Transverse colon (tissue), 4 donors: ENCODE data around the gene ORMDL3. TPM values are rescaled to one million over a fixed set of nuclear protein-coding genes. Genes with fewer than 3 reads are reported as not detected.

Experiments
- DNase-seq: peaks from one replicate; pipeline ENCODE4 v3.0.0-alpha.2; 2019
- H3K27ac ChIP-seq, 4 donors: fragments of 200-600 bp; sonication (generic); 2 replicates each; pipeline ENCODE4 v1.5.1; 2016 to 2018; ENCODE audit warnings: inconsistent platforms in 4 of 4
- H3K27me3 ChIP-seq: fragments of 200-600 bp; sonication (generic); 2 replicates; pipeline ENCODE4 v1.5.1; 2017; ENCODE audit warnings: inconsistent platforms
- H3K36me3 ChIP-seq, 4 donors: fragments of 200-600 bp; sonication (generic); 2 replicates each; pipeline ENCODE4 v1.5.1; 2017 to 2019; ENCODE audit warnings: inconsistent platforms in 4 of 4
- H3K4me1 ChIP-seq, 4 donors: fragments of 200-600 bp; sonication (generic); 2 replicates each; pipeline ENCODE4 v1.5.1; 2017 to 2020; ENCODE audit warnings: inconsistent platforms in 4 of 4
- H3K4me3 ChIP-seq, 4 donors: fragments of 200-600 bp; sonication (generic); 1 replicate in 1 of 4; 2 replicates in 3 of 4; pipeline versions ENCODE4 v1.5.1 to v1.6.1; 2017 to 2019; ENCODE audit warnings: inconsistent platforms in 4 of 4
- H3K9me3 ChIP-seq, 2 donors: fragments of 200-600 bp; sonication (generic); 2 replicates each; pipeline ENCODE4 v1.5.1; 2017 to 2019; ENCODE audit warnings: inconsistent platforms in 2 of 2
- EP300 ChIP-seq: sonication (generic); formaldehyde crosslinking; IDR thresholded peaks from one replicate; pipeline ENCODE4 v1.6.1; 2017; ENCODE audit warnings: antibody characterized with exemption, low read depth
- POLR2A ChIP-seq: fragments of 450-650 bp; IDR thresholded peaks from one replicate; pipeline ENCODE4 v1.6.1; 2016; ENCODE audit warnings: antibody characterized with exemption, mild to moderate bottlenecking, moderate library complexity
- POLR2AphosphoS5 ChIP-seq, 3 donors: sonication (generic); formaldehyde crosslinking; IDR thresholded peaks; one replicate each; pipeline ENCODE4 v1.6.1; 2016; ENCODE audit warnings: antibody characterized with exemption in 3 of 3
- WGBS, 2 donors: methylation state at CpG; one replicate each; pipeline ENCODE4 v1.1.5; 2018; ENCODE audit warnings: low coverage in 1 of 2; 5-methylcytosine and 5-hydroxymethylcytosine counted together
- in situ Hi-C, 4 donors: fragments of 200-750 bp; cut with MboI; loops; one replicate each; pipeline versions ENCODE4 v1.15.0 to v1.15.1; 2017; ENCODE audit warnings: low sequenced_read_pairs in 3 of 4, low pct_ligation_motif_present in 1 of 4, low pct_unique_long_range_greater_than_20kb in 1 of 4
- intact Hi-C: fragments of 100-400 bp; cut with DNase I; formaldehyde crosslinking; loops from one replicate; pipeline ENCODE4 v1.15.1; 2023; ENCODE audit warnings: low total_unique reads
- total RNA-seq, 4 donors: library from RNA; depleted of rRNA; stranded (reverse); fragments of >200 nt; gene quantifications; one replicate each; pipeline ENCODE4 v1.1.0, GENCODE V29; 2016
- TF ChIP-seq, protein P1 (sequence below), 5 experiments: fragments of 200-600 bp in 3 of 5; fragments of 450-650 bp in 2 of 5; sonication (generic) in 3 of 5; IDR thresholded peaks; 1 replicate in 2 of 5; 2 replicates in 3 of 5; pipeline ENCODE4 v1.5.1; 2016 to 2017; ENCODE audit warnings: antibody characterized with exemption in 5 of 5, inconsistent platforms in 3 of 5, mild to moderate bottlenecking in 2 of 5, moderate library complexity in 1 of 5

ORMDL3 gene
- total RNA-seq, 4 donors from 2014 or later, result 47.4 to 78.9 (median 56.7) TPM

DNA sequence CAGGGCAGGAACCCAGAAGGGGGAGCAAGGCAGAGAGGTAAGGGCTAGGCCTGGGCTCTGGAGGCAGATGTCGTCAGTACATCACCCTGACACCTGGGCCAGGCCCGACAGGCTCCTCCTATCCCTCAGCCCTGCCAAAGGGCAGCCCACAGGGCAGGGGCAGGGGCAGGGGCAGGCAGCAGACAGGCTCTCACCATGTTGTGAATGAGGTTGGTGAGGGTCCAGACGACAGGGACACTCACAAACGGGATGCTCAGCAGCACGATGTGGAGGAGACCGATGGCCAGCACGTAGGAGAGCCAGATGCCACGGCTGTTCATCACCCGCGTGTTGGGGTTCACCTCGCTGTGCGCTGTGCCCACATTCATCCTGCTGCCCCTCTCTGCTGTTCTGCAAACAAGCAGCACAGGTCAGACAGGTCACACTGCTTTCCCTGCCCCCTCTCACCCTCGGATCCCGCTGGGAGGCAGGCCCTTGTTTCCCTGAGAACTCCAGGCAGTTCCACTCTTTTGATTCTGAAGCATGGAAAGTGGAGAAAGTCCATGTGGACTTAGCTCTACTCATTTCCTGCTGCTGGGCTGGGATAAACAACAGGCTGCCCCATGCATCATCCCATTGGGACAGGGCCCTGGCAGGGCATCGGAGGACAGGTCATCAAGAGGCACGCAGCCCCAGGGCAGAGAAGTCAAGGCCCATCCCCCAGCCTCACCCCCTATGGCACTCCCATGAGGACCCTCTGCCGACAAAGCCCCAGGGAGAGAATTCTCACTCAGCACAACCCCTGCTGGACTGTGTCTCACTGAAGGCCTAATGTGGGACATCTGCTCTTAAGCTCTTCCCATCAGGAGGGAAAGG, 3.3 kb downstream of the ORMDL3 start:
- in situ Hi-C loops, result no loop called here
- Histone ChIP-seq H3K27ac (no peak overlapping the region), H3K36me3 (peaks cover 0 to 20% (median 6%) of the 10 kb centered on the region in 4 donors), H3K4me3 (no peak overlapping the region), H3K27me3 (no peaks in the 10 kb centered on the region), H3K9me3 (no peaks in the 10 kb centered on the region), H3K4me1 (peaks cover 20 to 35% (median 26%) of the 10 kb centered on the region in 4 donors)
- intact Hi-C loops, result no loop called here
- DNase-seq, result no peak
- TF ChIP-seq POLR2A, result no peak
- no peak for TF ChIP-seq EP300
- TF ChIP-seq, protein P1, sequence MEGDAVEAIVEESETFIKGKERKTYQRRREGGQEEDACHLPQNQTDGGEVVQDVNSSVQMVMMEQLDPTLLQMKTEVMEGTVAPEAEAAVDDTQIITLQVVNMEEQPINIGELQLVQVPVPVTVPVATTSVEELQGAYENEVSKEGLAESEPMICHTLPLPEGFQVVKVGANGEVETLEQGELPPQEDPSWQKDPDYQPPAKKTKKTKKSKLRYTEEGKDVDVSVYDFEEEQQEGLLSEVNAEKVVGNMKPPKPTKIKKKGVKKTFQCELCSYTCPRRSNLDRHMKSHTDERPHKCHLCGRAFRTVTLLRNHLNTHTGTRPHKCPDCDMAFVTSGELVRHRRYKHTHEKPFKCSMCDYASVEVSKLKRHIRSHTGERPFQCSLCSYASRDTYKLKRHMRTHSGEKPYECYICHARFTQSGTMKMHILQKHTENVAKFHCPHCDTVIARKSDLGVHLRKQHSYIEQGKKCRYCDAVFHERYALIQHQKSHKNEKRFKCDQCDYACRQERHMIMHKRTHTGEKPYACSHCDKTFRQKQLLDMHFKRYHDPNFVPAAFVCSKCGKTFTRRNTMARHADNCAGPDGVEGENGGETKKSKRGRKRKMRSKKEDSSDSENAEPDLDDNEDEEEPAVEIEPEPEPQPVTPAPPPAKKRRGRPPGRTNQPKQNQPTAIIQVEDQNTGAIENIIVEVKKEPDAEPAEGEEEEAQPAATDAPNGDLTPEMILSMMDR (IDR thresholded peaks at IDR 0.05), result no peak
- no peak for TF ChIP-seq POLR2AphosphoS5 (IDR thresholded peaks at IDR 0.05)
- 77% methylated on average over 17 of the region's 17 CpGs; no CpG with 5 or more reads in 1 of the 2 donors for WGBS, 2 donors

DNA sequence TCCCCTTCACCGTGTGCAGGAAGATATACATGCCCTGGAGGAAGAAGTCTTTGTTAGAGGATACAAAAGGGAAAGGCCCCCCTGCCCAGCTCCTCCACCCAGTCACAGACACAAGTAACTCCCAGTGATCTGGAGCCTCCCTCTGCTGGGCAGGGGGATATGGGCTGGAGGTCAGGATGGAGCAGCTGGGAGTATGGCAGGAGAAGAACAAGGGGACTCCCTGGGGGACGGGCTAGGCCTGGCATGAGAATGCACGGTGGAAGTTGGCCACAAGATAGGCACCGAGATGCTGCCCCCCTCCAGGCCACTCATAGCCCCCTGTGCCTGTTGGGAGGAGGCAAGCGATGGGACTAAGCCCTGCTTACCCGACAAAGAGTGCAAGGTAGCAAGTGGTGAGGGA, 4.2 kb downstream of the ORMDL3 start:
- no peak overlapping the region for H3K4me3 ChIP-seq
- in situ Hi-C loops (no loop called here), intact Hi-C loops (no loop called here)
- H3K36me3 ChIP-seq, result peaks cover 0 to 20% (median 6%) of the 10 kb centered on the region in 4 donors
- TF ChIP-seq, protein P1 (IDR thresholded peaks at IDR 0.05), result no peak
- TF ChIP-seq POLR2A, result no peak
- TF ChIP-seq EP300, result no peak
- TF ChIP-seq POLR2AphosphoS5 (IDR thresholded peaks at IDR 0.05), result no peak
- H3K27ac ChIP-seq, result no peak overlapping the region
- 94 to 100% methylated on average over 3 to 6 of the region's 6 CpGs for WGBS, 2 donors
- no peak for DNase-seq
- H3K9me3 ChIP-seq, result no peaks in the 10 kb centered on the region
- H3K4me1 ChIP-seq, result peaks cover 13 to 29% (median 18%) of the 10 kb centered on the region in 4 donors
- H3K27me3 ChIP-seq, result no peaks in the 10 kb centered on the region

DNA sequence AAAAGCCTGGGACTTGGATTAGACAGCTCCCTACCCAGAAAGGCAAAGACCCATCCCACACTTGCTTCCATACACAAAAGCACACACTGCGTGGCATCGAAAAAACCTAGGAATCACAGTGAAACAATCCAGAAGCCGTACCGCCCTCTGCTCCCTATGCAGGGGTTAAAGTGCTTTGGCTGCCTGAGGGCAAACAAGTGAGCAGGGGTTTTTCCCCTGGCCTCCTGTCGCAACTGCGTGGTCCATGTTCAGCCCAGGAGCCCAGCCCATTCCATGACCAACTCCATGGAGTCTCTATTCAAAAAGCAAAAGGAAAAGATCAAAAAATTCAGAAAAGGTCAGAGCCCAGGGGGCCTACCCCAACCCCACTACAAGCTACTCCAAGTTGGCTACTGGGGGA, 5.4 kb downstream of the ORMDL3 start:
- Histone ChIP-seq H3K4me1 (peaks cover 12 to 29% (median 25%) of the 10 kb centered on the region in 4 donors), H3K36me3 (peaks cover 0 to 20% (median 6%) of the 10 kb centered on the region in 4 donors), H3K9me3 (no peaks in the 10 kb centered on the region), H3K27me3 (no peaks in the 10 kb centered on the region), H3K27ac (no peak overlapping the region), H3K4me3 (no peak overlapping the region)
- 95% methylated on average over 6 of the region's 6 CpGs; no CpG with 5 or more reads in 1 of the 2 donors for WGBS, 2 donors
- DNase-seq, result no peak
- in situ Hi-C loops, result no loop called here
- no peak for TF ChIP-seq POLR2AphosphoS5 (IDR thresholded peaks at IDR 0.05)
- TF ChIP-seq EP300, result no peak
- TF ChIP-seq, protein P1 (IDR thresholded peaks at IDR 0.05), result no peak
- no peak for TF ChIP-seq POLR2A
- intact Hi-C loops, result no loop called here

DNA sequence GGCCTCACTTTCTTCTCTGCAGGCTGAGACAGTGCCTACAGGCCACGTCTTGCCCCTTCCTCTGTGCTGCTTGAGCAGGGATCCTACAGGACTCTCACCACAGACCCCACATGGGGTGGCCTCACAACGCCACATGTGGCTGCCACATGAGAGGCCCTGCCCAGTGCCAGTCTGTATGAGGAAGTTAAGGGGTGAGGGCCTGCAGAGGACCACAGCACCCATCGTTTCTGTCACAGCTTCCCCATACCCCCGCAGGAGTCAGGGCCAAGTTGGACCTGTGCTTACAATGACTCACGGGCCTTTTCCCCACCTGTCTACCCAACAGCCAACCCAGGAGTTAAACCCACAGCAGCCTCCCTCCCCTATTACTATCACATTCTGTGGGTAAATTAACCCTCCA, 6.1 kb downstream of the ORMDL3 start:
- Histone ChIP-seq H3K4me1 (peaks cover 11 to 27% (median 25%) of the 10 kb centered on the region in 4 donors), H3K27me3 (no peaks in the 10 kb centered on the region), H3K4me3 (no peak overlapping the region), H3K27ac (no peak overlapping the region), H3K9me3 (no peaks in the 10 kb centered on the region), H3K36me3 (peaks cover 0 to 20% (median 6%) of the 10 kb centered on the region in 4 donors)
- DNase-seq, result no peak
- WGBS, 2 donors, result 59 to 80% methylated on average over 3 to 5 of the region's 5 CpGs
- intact Hi-C loops, result no loop called here
- TF ChIP-seq EP300, result no peak
- TF ChIP-seq, protein P1 (IDR thresholded peaks at IDR 0.05), result no peak
- no peak for TF ChIP-seq POLR2A
- no peak for TF ChIP-seq POLR2AphosphoS5 (IDR thresholded peaks at IDR 0.05)
- in situ Hi-C loops, result no loop called here
